HCT116 (cell line): ENCODE results near the gene TMIGD2.
"Not testable (repeated sequence)": the region's sequence is repeated elsewhere in the genome, so short reads cannot be mapped to it uniquely, and the experiment has no call there.

Source experiments
- POLR2A ChIP-seq: IDR thresholded peaks from 2 replicates; pipeline ENCODE4 v1.7.0; 2011; ENCODE audit warnings: borderline replicate concordance; ENCODE audit not compliant: insufficient read depth, insufficient read length; ENCODE audit errors: extremely low read depth
- TF ChIP-seq, protein P1 (sequence below), 3 experiments: fragments of 200-600 bp in 1 of 3; sonication (generic) in 1 of 3; IDR thresholded peaks in 2 of 3; conservative IDR thresholded peaks in 1 of 3; 2 replicates each; pipeline ENCODE4 v1.5.1; 2012 to 2017; ENCODE audit warnings: low read depth in 2 of 3, low read length in 2 of 3, antibody characterized with exemption in 1 of 3, borderline replicate concordance in 1 of 3, control low read depth in 1 of 3, mild to moderate bottlenecking in 1 of 3, mixed read lengths in 1 of 3, mixed run types in 1 of 3, moderate library complexity in 1 of 3; ENCODE audit not compliant: insufficient read depth in 1 of 3

DNA sequence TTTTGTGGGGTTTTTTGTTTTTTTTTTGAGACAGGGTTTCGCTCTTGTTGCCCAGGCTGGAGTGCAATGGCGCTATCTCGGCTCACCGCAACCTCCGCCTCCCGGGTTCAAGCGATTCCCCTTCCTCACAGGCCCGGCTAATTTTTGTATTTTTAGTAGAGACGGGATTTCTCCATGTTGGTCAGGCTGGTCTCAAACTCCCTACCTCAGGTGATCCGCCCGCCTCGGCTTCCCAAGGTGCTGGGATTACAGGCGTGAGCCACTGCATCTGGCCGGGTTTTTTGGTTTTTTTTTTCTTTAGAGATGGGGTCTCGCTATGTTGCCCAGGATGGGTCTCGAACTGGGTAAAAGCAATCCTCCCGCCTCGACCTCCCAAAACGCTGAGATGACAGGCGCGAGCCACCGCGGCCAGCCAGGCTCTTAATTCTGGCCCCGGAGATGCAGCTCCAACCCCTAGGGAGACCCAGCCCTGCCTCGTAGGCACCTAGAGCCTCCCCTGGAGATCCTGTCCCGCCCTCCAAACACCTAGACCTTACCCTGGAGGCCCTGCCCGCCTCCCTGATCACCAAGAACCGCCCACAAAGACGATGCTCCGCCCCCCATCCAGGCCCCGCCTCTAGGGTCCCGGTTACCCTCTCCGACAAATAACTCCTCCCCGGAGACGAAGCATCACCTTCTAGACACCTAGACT is 26.9 kb upstream of the TMIGD2 start:
- TF ChIP-seq, protein P1, sequence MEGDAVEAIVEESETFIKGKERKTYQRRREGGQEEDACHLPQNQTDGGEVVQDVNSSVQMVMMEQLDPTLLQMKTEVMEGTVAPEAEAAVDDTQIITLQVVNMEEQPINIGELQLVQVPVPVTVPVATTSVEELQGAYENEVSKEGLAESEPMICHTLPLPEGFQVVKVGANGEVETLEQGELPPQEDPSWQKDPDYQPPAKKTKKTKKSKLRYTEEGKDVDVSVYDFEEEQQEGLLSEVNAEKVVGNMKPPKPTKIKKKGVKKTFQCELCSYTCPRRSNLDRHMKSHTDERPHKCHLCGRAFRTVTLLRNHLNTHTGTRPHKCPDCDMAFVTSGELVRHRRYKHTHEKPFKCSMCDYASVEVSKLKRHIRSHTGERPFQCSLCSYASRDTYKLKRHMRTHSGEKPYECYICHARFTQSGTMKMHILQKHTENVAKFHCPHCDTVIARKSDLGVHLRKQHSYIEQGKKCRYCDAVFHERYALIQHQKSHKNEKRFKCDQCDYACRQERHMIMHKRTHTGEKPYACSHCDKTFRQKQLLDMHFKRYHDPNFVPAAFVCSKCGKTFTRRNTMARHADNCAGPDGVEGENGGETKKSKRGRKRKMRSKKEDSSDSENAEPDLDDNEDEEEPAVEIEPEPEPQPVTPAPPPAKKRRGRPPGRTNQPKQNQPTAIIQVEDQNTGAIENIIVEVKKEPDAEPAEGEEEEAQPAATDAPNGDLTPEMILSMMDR (IDR thresholded peaks at IDR 0.05 in 2 of 3, conservative IDR thresholded peaks at IDR 0.05 in 1 of 3; ENCODE audit: borderline replicate concordance in 1 of 3, insufficient read depth in 1 of 3, low read depth in 2 of 3, low read length in 2 of 3) = not testable (repeated sequence)
- not testable (repeated sequence) for TF ChIP-seq POLR2A
